Neuronal stem cell (in vitro differentiated cells): Measurements from ENCODE around the gene CHST11.

Experiments
- DNase-seq: peaks from one replicate; pipeline ENCODE4 v3.0.0-alpha.2; 2013; ENCODE audit warnings: low spot score
- H2AFZ ChIP-seq: one replicate; pipeline ENCODE4 v1.6.1; 2013; ENCODE audit warnings: mild to moderate bottlenecking, low read length, inconsistent platforms
- H2AK5ac ChIP-seq: 2 replicates; pipeline ENCODE4 v1.6.1; 2013; ENCODE audit warnings: low read depth, mild to moderate bottlenecking, inconsistent platforms, low read length, moderate library complexity, mixed read lengths
- H2BK120ac ChIP-seq: 2 replicates; pipeline ENCODE4 v1.6.1; 2013; ENCODE audit warnings: low read depth, mild to moderate bottlenecking, inconsistent platforms, low read length, moderate library complexity, mixed read lengths
- H2BK12ac ChIP-seq: one replicate; pipeline ENCODE4 v1.6.1; 2013; ENCODE audit warnings: low read length, inconsistent platforms
- H2BK15ac ChIP-seq: 2 replicates; pipeline ENCODE4 v1.6.1; 2013; ENCODE audit warnings: mild to moderate bottlenecking, low read length, inconsistent platforms, mixed read lengths
- H2BK5ac ChIP-seq: one replicate; pipeline ENCODE4 v1.6.1; 2013; ENCODE audit warnings: inconsistent platforms, mild to moderate bottlenecking, low read length, moderate library complexity
- H3K14ac ChIP-seq: one replicate; pipeline ENCODE4 v1.6.1; 2013; ENCODE audit warnings: low read length, inconsistent platforms
- H3K18ac ChIP-seq: 2 replicates; pipeline ENCODE4 v1.6.1; 2013; ENCODE audit warnings: low read length, inconsistent platforms
- H3K23ac ChIP-seq: 2 replicates; pipeline ENCODE4 v1.6.1; 2013; ENCODE audit warnings: low read depth, mild to moderate bottlenecking, mixed read lengths, low read length, inconsistent platforms; ENCODE audit not compliant: poor library complexity
- H3K27ac ChIP-seq: replicated peaks from 3 replicates; pipeline ENCODE4 v1.5.1; 2013; ENCODE audit warnings: low read length, inconsistent platforms
- H3K27me3 ChIP-seq, 3 experiments: 2 replicates each; pipeline ENCODE4 v1.6.1; 2013; ENCODE audit warnings: low read length in 3 of 3, mild to moderate bottlenecking in 2 of 3, inconsistent platforms in 1 of 3, low read depth in 1 of 3, mixed read lengths in 1 of 3, moderate library complexity in 1 of 3; ENCODE audit not compliant: control insufficient read depth in 3 of 3, insufficient read depth in 3 of 3
- H3K36me3 ChIP-seq, 2 donors: replicated peaks in 1 of 2; 2 replicates each; pipeline ENCODE4 v1.6.1; 2013; ENCODE audit warnings: low read length in 2 of 2; ENCODE audit not compliant: control insufficient read depth in 2 of 2, insufficient read depth in 2 of 2
- H3K4ac ChIP-seq: 2 replicates; pipeline ENCODE4 v1.6.1; 2013; ENCODE audit warnings: inconsistent platforms, mild to moderate bottlenecking, low read length, moderate library complexity
- H3K4me1 ChIP-seq, 2 donors: 1 replicate in 1 of 2; 2 replicates in 1 of 2; pipeline ENCODE4 v1.6.1; 2013; ENCODE audit warnings: low read length in 2 of 2, low read depth in 1 of 2; ENCODE audit not compliant: control insufficient read depth in 2 of 2, insufficient read depth in 1 of 2
- H3K4me2 ChIP-seq: one replicate; pipeline ENCODE4 v1.6.1; 2013; ENCODE audit warnings: mild to moderate bottlenecking, low read length, inconsistent platforms; ENCODE audit not compliant: insufficient read depth, poor library complexity, severe bottlenecking
- H3K4me3 ChIP-seq, 2 donors: 2 replicates each; pipeline ENCODE4 v1.5.1; 2013; ENCODE audit warnings: low read length in 2 of 2, mild to moderate bottlenecking in 2 of 2, inconsistent platforms in 1 of 2, moderate library complexity in 1 of 2
- H3K79me1 ChIP-seq: one replicate; pipeline ENCODE4 v1.6.1; 2013; ENCODE audit warnings: low read depth, mild to moderate bottlenecking, inconsistent platforms, low read length, moderate library complexity
- H3K9ac ChIP-seq: one replicate; pipeline ENCODE4 v1.6.1; 2013; ENCODE audit warnings: mild to moderate bottlenecking, low read depth, low read length, inconsistent platforms; ENCODE audit not compliant: poor library complexity
- H3K9me3 ChIP-seq, 2 donors: replicated peaks in 1 of 2; 2 replicates each; pipeline versions ENCODE3 to v1.6.1; 2013; ENCODE audit warnings: low read length in 2 of 2, mild to moderate bottlenecking in 2 of 2, inconsistent platforms in 1 of 2, low read depth in 1 of 2, mixed read lengths in 1 of 2, moderate library complexity in 1 of 2; ENCODE audit not compliant: control insufficient read depth in 2 of 2, insufficient read depth in 1 of 2
- H4K8ac ChIP-seq: one replicate; pipeline ENCODE4 v1.6.1; 2013; ENCODE audit warnings: low read depth, mild to moderate bottlenecking, inconsistent platforms, low read length, moderate library complexity
- H4K91ac ChIP-seq: one replicate; pipeline ENCODE4 v1.6.1; 2013; ENCODE audit warnings: low read length, low read depth, mild to moderate bottlenecking, inconsistent platforms; ENCODE audit not compliant: poor library complexity
- WGBS, 2 donors: extraction: QIAGEN DNeasy Blood & Tissue Kit; methylation state at CpG; one replicate each; pipeline ENCODE4 v1.1.7; 2013; ENCODE audit warnings: missing lambda C conversion rate in 2 of 2, mixed read lengths in 1 of 2; ENCODE audit not compliant: insufficient read length in 2 of 2, insufficient replicate concordance in 1 of 2; ENCODE audit errors: extremely low coverage in 2 of 2; 5-methylcytosine and 5-hydroxymethylcytosine counted together

Gene CHST11

DNA sequence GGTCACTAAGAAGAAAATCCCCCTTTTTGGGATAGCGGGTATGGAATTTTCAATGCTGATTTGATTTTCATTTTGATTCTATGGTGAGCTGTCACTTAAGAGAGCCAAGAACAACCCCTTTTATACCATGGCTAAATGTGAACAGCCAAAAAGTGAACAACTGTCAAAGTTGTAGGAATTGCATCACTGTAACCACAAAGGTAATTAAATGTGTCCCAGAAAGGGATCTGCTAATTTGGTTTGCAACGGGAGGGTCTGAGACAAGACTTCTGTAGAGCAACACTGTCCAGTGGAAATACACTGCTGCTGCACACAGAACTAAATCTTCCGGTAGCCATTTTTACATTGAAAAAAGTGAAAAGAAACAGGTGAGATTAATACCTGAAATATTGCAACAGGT is 14.6 kb downstream of the CHST11 start:
- H3K36me3 ChIP-seq, result no peaks in the 10 kb centered on the region
- H2AFZ ChIP-seq, result no peak overlapping the region
- H2AK5ac ChIP-seq, result no peak overlapping the region
- H3K18ac ChIP-seq, result no peak overlapping the region
- H3K79me1 ChIP-seq, result no peaks in the 10 kb centered on the region
- no peak overlapping the region for H3K4ac ChIP-seq
- no CpG with 5 or more reads among the region's 3 CpGs for WGBS, 2 donors
- no peak overlapping the region for H2BK12ac ChIP-seq
- no peak overlapping the region for H3K4me3 ChIP-seq
- no peaks in the 10 kb centered on the region for H3K27me3 ChIP-seq
- no peak overlapping the region for H2BK5ac ChIP-seq
- no peak overlapping the region for H3K9ac ChIP-seq
- no peak overlapping the region for H2BK15ac ChIP-seq
- no peak overlapping the region for H2BK120ac ChIP-seq
- H4K8ac ChIP-seq, result no peak overlapping the region
- no peak for DNase-seq
- H3K9me3 ChIP-seq, result no peaks in the 10 kb centered on the region
- no peak overlapping the region for H4K91ac ChIP-seq
- no peak overlapping the region for H3K4me2 ChIP-seq
- no peak overlapping the region for H3K23ac ChIP-seq
- no peak overlapping the region for H3K27ac ChIP-seq
- peaks cover 6 to 21% of the 10 kb centered on the region in 2 donors for H3K4me1 ChIP-seq
- H3K14ac ChIP-seq, result no peak overlapping the region

GRCh38 chr12:104472748-104473147 is 16.0 kb downstream of the CHST11 start:
- H3K18ac ChIP-seq, result no peak overlapping the region
- no peak overlapping the region for H2BK12ac ChIP-seq
- no peak overlapping the region for H3K4me2 ChIP-seq
- H4K8ac ChIP-seq, result no peak overlapping the region
- no peak overlapping the region for H3K23ac ChIP-seq
- H3K27ac ChIP-seq, result no peak overlapping the region
- no peak overlapping the region for H4K91ac ChIP-seq
- H3K9ac ChIP-seq, result no peak overlapping the region
- H3K27me3 ChIP-seq, result no peaks in the 10 kb centered on the region
- H3K36me3 ChIP-seq, result no peaks in the 10 kb centered on the region
- no peak overlapping the region for H3K4ac ChIP-seq
- H2BK15ac ChIP-seq, result no peak overlapping the region
- H3K9me3 ChIP-seq, result peaks cover 0 to 7% of the 10 kb centered on the region in 2 donors
- no peak overlapping the region for H2AK5ac ChIP-seq
- H2BK5ac ChIP-seq, result no peak overlapping the region
- no peak for DNase-seq
- H3K4me3 ChIP-seq, result no peak overlapping the region
- H2AFZ ChIP-seq, result no peak overlapping the region
- H2BK120ac ChIP-seq, result no peak overlapping the region
- WGBS, 2 donors, result no CpG with 5 or more reads among the region's 4 CpGs
- H3K14ac ChIP-seq, result no peak overlapping the region
- peaks cover 6 to 21% of the 10 kb centered on the region in 2 donors for H3K4me1 ChIP-seq
- H3K79me1 ChIP-seq, result no peaks in the 10 kb centered on the region

- H2BK15ac ChIP-seq, result no peak overlapping the region
- no peak overlapping the region for H3K4me3 ChIP-seq
These were observed 16.7 kb downstream of the CHST11 start for GRCh38 chr12:104473374-104473983.

DNA sequence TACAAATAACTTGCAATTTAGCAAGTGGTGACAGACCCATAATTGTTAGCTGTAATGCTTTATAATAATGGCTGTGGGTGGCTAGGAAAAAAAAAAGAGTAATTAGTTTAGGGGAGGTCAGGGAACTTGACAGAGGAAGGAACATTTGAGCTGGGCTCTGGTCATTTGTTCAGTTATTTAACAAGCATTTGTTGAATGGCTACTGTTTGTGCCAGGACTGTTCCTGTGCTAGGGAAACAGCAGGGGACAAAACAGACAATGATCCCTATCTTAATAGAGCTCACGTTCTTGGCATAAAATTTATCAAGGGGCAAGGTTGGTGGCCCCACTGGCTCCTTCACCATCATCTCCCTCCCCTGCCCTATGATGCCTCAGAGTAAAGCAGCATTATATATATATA is 18.5 kb downstream of the CHST11 start:
- no peak for DNase-seq
- Histone ChIP-seq H3K9me3 (peaks cover 0 to 7% of the 10 kb centered on the region in 2 donors), H3K4me2 (no peak overlapping the region), H3K14ac (no peak overlapping the region), H2AFZ (no peak overlapping the region), H2BK120ac (no peak overlapping the region), H2BK15ac (no peak overlapping the region), H3K18ac (no peak overlapping the region), H2BK12ac (no peak overlapping the region), H3K4me1 (peaks cover 6 to 21% of the 10 kb centered on the region in 2 donors), H2AK5ac (no peak overlapping the region), H3K4me3 (no peak overlapping the region), H3K79me1 (no peaks in the 10 kb centered on the region), H3K27ac (no peak overlapping the region), H3K23ac (no peak overlapping the region), H2BK5ac (no peak overlapping the region), H4K8ac (no peak overlapping the region), H3K4ac (no peak overlapping the region), H3K36me3 (no peaks in the 10 kb centered on the region), H3K27me3 (no peaks in the 10 kb centered on the region), H4K91ac (no peak overlapping the region), H3K9ac (no peak overlapping the region)
- no CpG with 5 or more reads among the region's 1 CpG for WGBS, 2 donors

More at GRCh38 chr12:104473374-104473983, 16.7 kb downstream of the CHST11 start:
- DNase-seq, result no peak
- H3K18ac ChIP-seq, result no peak overlapping the region
- no peaks in the 10 kb centered on the region for H3K79me1 ChIP-seq
- H3K23ac ChIP-seq, result no peak overlapping the region
- H3K4ac ChIP-seq, result no peak overlapping the region
- H3K36me3 ChIP-seq, result no peaks in the 10 kb centered on the region
- H3K4me1 ChIP-seq, result peaks cover 6 to 21% of the 10 kb centered on the region in 2 donors
- no peak overlapping the region for H2AK5ac ChIP-seq
- no peak overlapping the region for H3K27ac ChIP-seq
- H2BK5ac ChIP-seq, result no peak overlapping the region
- peaks cover 0 to 7% of the 10 kb centered on the region in 2 donors for H3K9me3 ChIP-seq
- no peak overlapping the region for H4K91ac ChIP-seq
- no peak overlapping the region for H3K9ac ChIP-seq
- H3K4me2 ChIP-seq, result no peak overlapping the region
- H3K27me3 ChIP-seq, result no peaks in the 10 kb centered on the region
- H4K8ac ChIP-seq, result no peak overlapping the region
- no peak overlapping the region for H2AFZ ChIP-seq
- no peak overlapping the region for H2BK120ac ChIP-seq
- no peak overlapping the region for H3K14ac ChIP-seq
- no CpG with 5 or more reads among the region's 10 CpGs for WGBS, 2 donors
- H2BK12ac ChIP-seq, result no peak overlapping the region
